ENCODE measurements around the gene IL10RB. TPM values are rescaled to one million over a fixed set of nuclear protein-coding genes. Genes with fewer than 3 reads are reported as not detected.

The IL10RB gene
- total RNA-seq, 1 donor from 2014 or later: 37.0 TPM

DNA sequence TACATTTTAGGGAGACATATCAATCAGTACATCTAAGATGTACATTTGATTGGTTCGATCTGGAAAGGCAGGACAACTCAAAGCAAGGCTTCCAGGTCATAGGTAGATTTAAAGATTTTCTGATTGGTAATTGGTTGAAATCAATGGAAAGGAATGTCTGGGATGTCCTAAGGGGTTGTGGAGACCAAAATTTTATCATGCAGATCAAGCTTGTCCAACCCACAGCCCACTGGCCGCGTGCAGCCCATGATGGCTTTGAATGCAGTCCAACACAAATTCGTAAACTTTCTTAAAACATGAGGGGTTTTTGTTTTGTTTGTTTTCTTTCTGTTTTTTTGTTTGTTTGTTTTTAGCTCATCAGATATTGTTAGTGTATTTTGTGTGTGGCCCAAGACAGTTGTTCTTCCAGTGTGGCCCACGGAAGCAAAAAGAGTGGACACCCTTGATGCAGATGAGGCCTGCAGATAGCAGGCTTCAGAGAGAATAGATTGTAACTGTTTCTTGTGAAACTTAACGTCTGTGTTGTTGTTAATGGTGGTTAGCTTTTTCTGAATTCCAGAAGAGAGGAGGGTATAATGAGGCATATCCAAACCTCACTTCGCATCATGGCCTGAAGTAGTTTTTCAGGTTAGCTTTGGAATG, 61.7 kb downstream of the IL10RB start:
- DNase-seq (ENCODE audit: low read depth, low spot score): no peak

- no peak for DNase-seq (ENCODE audit: low read depth, low spot score)
Measured at GRCh38 chr21:33330726-33331125, 64.6 kb downstream of the IL10RB start.

DNA sequence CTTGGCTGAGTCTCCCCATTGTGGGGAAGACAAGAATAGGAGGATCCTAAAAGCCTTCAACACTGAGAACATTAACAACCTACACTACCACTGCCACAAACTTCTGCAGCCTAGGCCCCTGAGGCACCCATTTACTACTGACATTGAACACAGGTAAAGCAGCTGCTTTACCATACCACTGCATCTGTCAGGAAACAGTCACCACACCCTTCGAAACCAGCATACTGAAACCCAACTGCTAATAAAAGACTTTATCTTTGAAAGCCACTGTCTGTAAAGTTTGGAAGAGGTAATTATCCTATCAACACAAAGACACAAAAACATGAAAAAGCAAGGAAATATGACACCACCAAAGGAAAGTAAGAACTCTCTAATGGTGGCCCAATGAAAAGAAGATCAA, 66.0 kb downstream of the IL10RB start:
- no peak for DNase-seq (ENCODE audit: low read depth, low spot score)

DNA sequence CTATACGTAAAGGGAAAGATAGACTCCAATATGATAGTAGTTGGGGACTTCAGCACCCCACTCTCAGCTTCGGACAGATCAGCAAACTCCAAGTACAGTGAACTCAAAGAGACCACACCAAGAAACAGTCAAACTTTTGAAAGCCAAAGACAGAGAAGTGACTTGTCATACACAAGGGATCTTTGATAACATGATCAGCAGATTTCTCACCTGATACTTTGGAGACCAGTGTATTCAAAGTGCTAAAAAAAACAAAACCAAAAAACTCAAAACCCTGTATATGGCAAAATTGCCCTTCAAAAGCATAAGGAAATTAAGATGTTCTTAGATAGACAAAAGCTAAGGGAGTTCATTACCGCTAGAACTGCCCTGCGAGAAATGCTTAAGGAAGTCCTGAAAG, 68.0 kb downstream of the IL10RB start:
- no peak for DNase-seq (ENCODE audit: low read depth, low spot score)

GRCh38 chr21:33334824-33335223, 68.7 kb downstream of the IL10RB start:
- no peak for DNase-seq (ENCODE audit: low read depth, low spot score)

GRCh38 chr21:33339135-33339534, 73.0 kb downstream of the IL10RB start:
- DNase-seq (ENCODE audit: low read depth, low spot score): no peak

- DNase-seq (ENCODE audit: low read depth, low spot score): no peak
Measured at GRCh38 chr21:33339918-33340317, 73.8 kb downstream of the IL10RB start.

DNA sequence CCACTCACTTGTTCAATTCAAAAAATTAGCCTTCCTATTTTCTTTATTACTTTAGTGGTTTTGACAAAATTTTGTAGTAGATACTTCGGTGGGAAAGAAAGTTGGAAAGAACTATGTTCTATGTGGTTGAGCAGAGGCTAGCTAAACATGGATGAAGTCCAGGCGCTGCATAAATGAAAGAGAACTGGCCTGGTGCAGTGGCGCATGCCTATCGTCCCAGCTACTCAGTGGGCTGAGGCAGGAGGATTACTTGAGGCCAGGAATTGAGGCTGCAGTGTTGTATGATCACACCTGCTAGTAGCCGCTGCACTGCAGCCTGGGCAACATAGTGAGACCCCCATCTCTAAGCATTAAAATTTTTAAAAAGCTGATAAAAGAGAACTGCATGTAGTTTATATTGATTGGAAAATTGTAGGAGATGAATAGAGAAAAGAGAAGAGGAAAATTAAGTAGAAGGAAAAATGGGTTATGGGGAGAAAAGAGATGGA, 79.6 kb downstream of the IL10RB start:
- no peak for DNase-seq (ENCODE audit: low read depth, low spot score)

Other genes with a start within 250 kb of the IL10RB start
- gene OLIG2, start 240.4 kb upstream of the IL10RB start, total RNA-seq: not detected in 2 replicates
- gene OLIG1, start 196.2 kb upstream of the IL10RB start, total RNA-seq: not detected in 2 replicates
- 13.9 and 19.7 TPM in 2 replicates for gene IFNAR2, start 36.4 kb upstream of the IL10RB start, total RNA-seq
- gene IFNAR1, start 58.6 kb downstream of the IL10RB start, total RNA-seq: 20.1 and 28.5 TPM in 2 replicates
- gene IFNGR2, start 137.0 kb downstream of the IL10RB start, total RNA-seq: 63.6 and 68.8 TPM in 2 replicates
- 20.5 and 28.1 TPM in 2 replicates for gene TMEM50B, start 213.6 kb downstream of the IL10RB start, total RNA-seq
- 0.79 and 1.2 TPM in 2 replicates for gene DNAJC28, start 225.3 kb downstream of the IL10RB start, total RNA-seq

Measured in pulmonary artery endothelial cell (primary cell).